Sigmoid colon (tissue), 7 donors: ENCODE results near the gene THAP8. TPM values are rescaled to one million over a fixed set of nuclear protein-coding genes. Genes with fewer than 3 reads are reported as not detected.

Experiments
- DNase-seq: peaks from one replicate; pipeline ENCODE4 v3.0.0-alpha.2; 2019
- H3K27ac ChIP-seq, 4 donors: fragments of 200-600 bp; sonication (generic); one replicate each; pipeline ENCODE4 v1.5.1; 2016 to 2019; ENCODE audit warnings: mild to moderate bottlenecking in 1 of 4
- H3K27me3 ChIP-seq, 3 donors: fragments of 200-600 bp; sonication (generic); one replicate each; pipeline ENCODE4 v1.5.1; 2019; ENCODE audit warnings: mild to moderate bottlenecking in 1 of 3
- H3K36me3 ChIP-seq, 4 donors: fragments of 200-600 bp; sonication (generic); one replicate each; pipeline ENCODE4 v1.5.1; 2016 to 2019
- H3K4me1 ChIP-seq, 4 donors: fragments of 200-600 bp; sonication (generic); one replicate each; pipeline ENCODE4 v1.5.1; 2017 to 2019
- H3K4me3 ChIP-seq, 4 donors: fragments of 200-600 bp; sonication (generic); one replicate each; pipeline ENCODE4 v1.5.1; 2017 to 2019; ENCODE audit warnings: mild to moderate bottlenecking in 2 of 4, moderate library complexity in 1 of 4
- H3K9me3 ChIP-seq, 4 donors: fragments of 200-600 bp in 3 of 4; sonication (generic) in 3 of 4; one replicate each; pipeline versions ENCODE4 v1.5.1 to v1.6.1; 2013 to 2019
- EP300 ChIP-seq, 4 donors: sonication (generic); formaldehyde crosslinking; IDR thresholded peaks; one replicate each; pipeline ENCODE4 v1.6.1; 2017; ENCODE audit warnings: antibody characterized with exemption in 4 of 4
- POLR2A ChIP-seq, 2 donors: fragments of 450-650 bp; IDR thresholded peaks; one replicate each; pipeline ENCODE4 v1.6.1; 2016; ENCODE audit warnings: antibody characterized with exemption in 2 of 2, mild to moderate bottlenecking in 2 of 2, moderate library complexity in 2 of 2
- POLR2AphosphoS5 ChIP-seq, 4 donors: sonication (generic); formaldehyde crosslinking; IDR thresholded peaks; one replicate each; pipeline ENCODE4 v1.6.1; 2017; ENCODE audit warnings: antibody characterized with exemption in 4 of 4
- WGBS, 2 donors: extraction: QIAGEN DNeasy Blood & Tissue Kit; methylation state at CpG; one replicate each; pipeline ENCODE4 v1.1.7; 2013; 5-methylcytosine and 5-hydroxymethylcytosine counted together
- intact Hi-C: fragments of 100-400 bp; cut with DNase I; formaldehyde crosslinking; loops from one replicate; pipeline ENCODE4 v1.15.1; 2023
- polyA plus RNA-seq, 3 donors: library from polyadenylated mRNA; stranded (reverse); fragments of 200-250 nt; gene quantifications; one replicate each; pipeline ENCODE4 v1.2.3, GENCODE V29; 2013
- total RNA-seq, 4 donors: library from RNA; depleted of rRNA; stranded (reverse); fragments of >200 nt; gene quantifications; one replicate each; pipeline ENCODE4 v1.1.0, GENCODE V29; 2016
- TF ChIP-seq, protein P1 (sequence below), 4 experiments: fragments of 450-650 bp in 3 of 4; fragments of 200-600 bp in 1 of 4; IDR thresholded peaks; one replicate each; pipeline ENCODE4 v1.5.1; 2016 to 2019; ENCODE audit warnings: antibody characterized with exemption in 4 of 4, mild to moderate bottlenecking in 3 of 4, moderate library complexity in 2 of 4
- donor health status: healthy with polysubstance abuse.
- donor health status: Bipolar disorder and iron deficiency.
- donor health status: healthy.

Gene THAP8
- total and polyA plus RNA-seq, 7 donors: 5.8 to 23.9 (median 12.6) TPM

GRCh38 chr19:36090910-36091695, 37.0 kb upstream of the THAP8 start:
- no peak for DNase-seq
- Histone ChIP-seq H3K9me3 (no peaks in the 10 kb centered on the region), H3K27ac (no peak overlapping the region), H3K27me3 (no peaks in the 10 kb centered on the region), H3K36me3 (no peaks in the 10 kb centered on the region), H3K4me3 (no peak overlapping the region), H3K4me1 (no peaks in the 10 kb centered on the region)
- WGBS, 2 donors: 71 to 78% methylated on average over 13 of the region's 13 CpGs
- no peak for TF ChIP-seq EP300 (IDR thresholded peaks at IDR 0.05)
- no peak for TF ChIP-seq POLR2A (IDR thresholded peaks at IDR 0.05)
- no peak for TF ChIP-seq POLR2AphosphoS5 (IDR thresholded peaks at IDR 0.05)
- intact Hi-C loops: no loop called here

DNA sequence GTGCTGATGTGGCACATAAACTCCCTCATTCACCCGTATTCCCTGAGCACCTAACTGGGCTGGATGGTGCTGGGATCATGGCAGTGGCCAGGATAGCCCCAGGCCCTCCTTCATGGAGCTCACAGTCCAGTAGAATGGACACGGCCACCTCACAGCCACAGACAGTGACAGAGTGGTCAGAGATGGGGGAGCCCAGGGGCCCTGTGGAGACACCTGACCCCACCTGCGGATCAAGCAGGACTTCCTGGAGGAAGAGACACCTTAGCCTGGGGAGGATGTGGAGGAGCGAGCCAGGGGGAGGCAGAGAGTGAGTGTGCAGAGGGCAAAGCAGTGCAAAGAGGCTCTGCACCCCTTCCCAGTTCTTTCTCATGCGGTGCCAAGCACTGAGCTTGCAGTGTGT, 35.8 kb upstream of the THAP8 start:
- no peak for DNase-seq
- no peak for TF ChIP-seq EP300 (IDR thresholded peaks at IDR 0.05)
- no peak for TF ChIP-seq POLR2AphosphoS5 (IDR thresholded peaks at IDR 0.05)
- TF ChIP-seq, protein P1, sequence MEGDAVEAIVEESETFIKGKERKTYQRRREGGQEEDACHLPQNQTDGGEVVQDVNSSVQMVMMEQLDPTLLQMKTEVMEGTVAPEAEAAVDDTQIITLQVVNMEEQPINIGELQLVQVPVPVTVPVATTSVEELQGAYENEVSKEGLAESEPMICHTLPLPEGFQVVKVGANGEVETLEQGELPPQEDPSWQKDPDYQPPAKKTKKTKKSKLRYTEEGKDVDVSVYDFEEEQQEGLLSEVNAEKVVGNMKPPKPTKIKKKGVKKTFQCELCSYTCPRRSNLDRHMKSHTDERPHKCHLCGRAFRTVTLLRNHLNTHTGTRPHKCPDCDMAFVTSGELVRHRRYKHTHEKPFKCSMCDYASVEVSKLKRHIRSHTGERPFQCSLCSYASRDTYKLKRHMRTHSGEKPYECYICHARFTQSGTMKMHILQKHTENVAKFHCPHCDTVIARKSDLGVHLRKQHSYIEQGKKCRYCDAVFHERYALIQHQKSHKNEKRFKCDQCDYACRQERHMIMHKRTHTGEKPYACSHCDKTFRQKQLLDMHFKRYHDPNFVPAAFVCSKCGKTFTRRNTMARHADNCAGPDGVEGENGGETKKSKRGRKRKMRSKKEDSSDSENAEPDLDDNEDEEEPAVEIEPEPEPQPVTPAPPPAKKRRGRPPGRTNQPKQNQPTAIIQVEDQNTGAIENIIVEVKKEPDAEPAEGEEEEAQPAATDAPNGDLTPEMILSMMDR (IDR thresholded peaks at IDR 0.05): no peak
- TF ChIP-seq POLR2A (IDR thresholded peaks at IDR 0.05): no peak
- H3K27ac ChIP-seq: no peak overlapping the region
- H3K36me3 ChIP-seq: no peaks in the 10 kb centered on the region
- intact Hi-C loops: no loop called here
- no peaks in the 10 kb centered on the region for H3K4me1 ChIP-seq
- no peaks in the 10 kb centered on the region for H3K27me3 ChIP-seq
- WGBS, 2 donors: 95 to 98% methylated on average over 5 of the region's 5 CpGs
- H3K4me3 ChIP-seq: no peak overlapping the region
- H3K9me3 ChIP-seq: no peaks in the 10 kb centered on the region

DNA sequence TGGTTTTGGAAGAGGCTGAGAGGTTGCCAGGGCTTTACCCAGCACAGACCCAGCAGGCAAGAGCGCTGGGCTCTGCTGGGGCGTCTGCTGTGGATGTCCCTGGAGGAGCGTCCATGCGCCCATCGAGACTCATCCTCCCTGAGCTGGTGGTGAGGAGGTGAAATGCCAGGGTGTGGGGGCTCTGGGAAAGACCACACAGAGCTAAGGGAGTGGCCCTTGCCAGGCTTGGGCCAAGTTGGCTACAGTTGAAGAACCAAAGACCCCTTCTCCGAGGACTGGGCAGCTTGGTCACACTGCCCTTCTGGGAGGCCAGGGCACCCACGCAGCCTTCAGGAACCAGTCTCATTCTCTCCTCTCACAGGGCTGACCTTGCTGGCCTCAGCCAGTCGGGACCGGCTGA, 32.2 kb upstream of the THAP8 start:
- Histone ChIP-seq H3K4me3 (no peak overlapping the region), H3K27me3 (no peaks in the 10 kb centered on the region), H3K4me1 (no peaks in the 10 kb centered on the region), H3K27ac (no peak overlapping the region), H3K9me3 (no peaks in the 10 kb centered on the region), H3K36me3 (no peaks in the 10 kb centered on the region)
- intact Hi-C loops: no loop called here
- WGBS, 2 donors: 97% methylated on average over 9 of the region's 9 CpGs
- no peak for DNase-seq
- no peak for TF ChIP-seq POLR2A (IDR thresholded peaks at IDR 0.05)
- no peak for TF ChIP-seq EP300 (IDR thresholded peaks at IDR 0.05)
- TF ChIP-seq, protein P1 (IDR thresholded peaks at IDR 0.05): no peak
- TF ChIP-seq POLR2AphosphoS5 (IDR thresholded peaks at IDR 0.05): no peak

DNA sequence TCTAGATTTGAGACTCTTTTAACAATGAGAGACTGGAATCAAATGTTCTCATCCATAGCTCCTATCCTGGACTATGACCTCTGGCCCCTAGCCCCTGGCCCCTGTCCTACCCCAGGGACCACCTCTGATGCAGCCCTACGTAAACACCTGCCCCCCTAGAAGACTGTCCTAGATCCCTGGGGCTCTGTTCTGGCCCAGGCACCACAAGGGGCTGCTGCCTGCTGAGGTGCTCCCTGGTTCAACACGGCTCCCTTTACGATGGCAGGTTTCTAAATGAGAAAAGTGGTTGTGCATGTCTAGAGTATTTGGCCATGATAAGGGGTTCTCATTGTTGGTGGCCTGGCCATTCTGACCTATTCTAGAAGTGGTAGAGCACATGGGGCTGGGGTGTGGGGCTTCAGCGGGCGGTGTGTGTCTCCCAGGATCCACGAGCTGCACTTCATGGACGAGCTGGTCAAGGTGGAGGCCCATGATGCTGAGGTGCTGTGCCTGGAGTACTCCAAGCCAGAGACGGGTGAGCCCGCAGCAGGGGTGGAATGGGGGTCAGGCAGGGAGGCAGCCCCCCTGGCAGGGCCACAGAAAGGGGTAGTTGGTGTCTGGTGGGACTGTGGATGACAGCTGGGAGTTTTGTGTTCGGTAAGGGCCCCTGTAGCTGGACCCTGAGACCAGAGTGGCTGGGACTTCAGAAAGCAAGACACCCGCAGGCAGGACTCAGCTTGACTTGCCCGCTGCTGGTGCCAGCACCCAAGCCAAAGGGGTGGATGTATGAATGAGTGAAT, 30.3 kb upstream of the THAP8 start:
- Histone ChIP-seq H3K27me3 (no peaks in the 10 kb centered on the region), H3K4me1 (no peaks in the 10 kb centered on the region), H3K27ac (no peak overlapping the region), H3K4me3 (no peak overlapping the region), H3K9me3 (no peaks in the 10 kb centered on the region), H3K36me3 (no peaks in the 10 kb centered on the region)
- intact Hi-C loops: no loop called here
- TF ChIP-seq EP300 (IDR thresholded peaks at IDR 0.05) (no peak), POLR2A (IDR thresholded peaks at IDR 0.05) (no peak), POLR2AphosphoS5 (IDR thresholded peaks at IDR 0.05) (no peak)
- TF ChIP-seq, protein P1 (IDR thresholded peaks at IDR 0.05): no peak
- 94 to 97% methylated on average over 12 of the region's 12 CpGs for whole genome bisulfite sequencing, 2 donors
- DNase-seq: no peak

- intact Hi-C loops: no loop called here
- 94 to 96% methylated on average over 13 of the region's 13 CpGs for WGBS, 2 donors
- TF ChIP-seq EP300 (IDR thresholded peaks at IDR 0.05): no peak
- no peak for TF ChIP-seq POLR2AphosphoS5 (IDR thresholded peaks at IDR 0.05)
- TF ChIP-seq, protein P1 (IDR thresholded peaks at IDR 0.05): no peak
- no peak for TF ChIP-seq POLR2A (IDR thresholded peaks at IDR 0.05)
Measured at GRCh38 chr19:36082916-36083315, 28.8 kb upstream of the THAP8 start.

More at GRCh38 chr19:36082916-36083315, 28.8 kb upstream of the THAP8 start:
- Histone ChIP-seq H3K4me3 (no peak overlapping the region), H3K36me3 (no peaks in the 10 kb centered on the region), H3K27me3 (no peaks in the 10 kb centered on the region), H3K27ac (no peak overlapping the region), H3K9me3 (no peaks in the 10 kb centered on the region), H3K4me1 (no peaks in the 10 kb centered on the region)
- DNase-seq: no peak
